Liver (tissue), 9 donors: ENCODE data around the gene CHDH. TPM values are rescaled to one million over a fixed set of nuclear protein-coding genes. Genes with fewer than 3 reads are reported as not detected.

Experiments used
- DNase-seq: peaks from one replicate; pipeline ENCODE4 v3.0.0-alpha.2; 2017; ENCODE audit warnings: low spot score
- H3K27ac ChIP-seq, 2 donors: one replicate each; pipeline ENCODE4 v1.7.0; 2013; ENCODE audit warnings: inconsistent platforms in 2 of 2, low read length in 2 of 2, control low read depth in 1 of 2, low read depth in 1 of 2, mild to moderate bottlenecking in 1 of 2
- H3K27me3 ChIP-seq, 4 donors: one replicate each; pipeline versions ENCODE4 v1.6.1 to v1.7.0; 2013; ENCODE audit warnings: low read length in 3 of 4, inconsistent platforms in 1 of 4, mild to moderate bottlenecking in 1 of 4, moderate library complexity in 1 of 4; ENCODE audit not compliant: control insufficient read depth in 4 of 4, insufficient read depth in 4 of 4
- H3K36me3 ChIP-seq, 4 donors: one replicate each; pipeline versions ENCODE4 v1.6.1 to v1.7.0; 2013; ENCODE audit warnings: low read length in 3 of 4, mild to moderate bottlenecking in 3 of 4, low read depth in 1 of 4, moderate library complexity in 1 of 4; ENCODE audit not compliant: control insufficient read depth in 4 of 4, insufficient read depth in 3 of 4
- H3K4me1 ChIP-seq, 4 donors: one replicate each; pipeline versions ENCODE4 v1.6.1 to v1.7.0; 2013; ENCODE audit warnings: low read length in 3 of 4, mild to moderate bottlenecking in 3 of 4, moderate library complexity in 1 of 4; ENCODE audit not compliant: control insufficient read depth in 4 of 4, insufficient read depth in 4 of 4
- H3K4me3 ChIP-seq, 3 donors: one replicate each; pipeline versions ENCODE4 v1.6.1 to v1.7.0; 2013; ENCODE audit warnings: low read length in 3 of 3, control low read depth in 1 of 3, low read depth in 1 of 3, mild to moderate bottlenecking in 1 of 3
- H3K9ac ChIP-seq, 2 donors: one replicate each; pipeline ENCODE4 v1.7.0; 2013; ENCODE audit warnings: low read length in 2 of 2, mild to moderate bottlenecking in 2 of 2, moderate library complexity in 2 of 2, control low read depth in 1 of 2, low read depth in 1 of 2
- H3K9me3 ChIP-seq, 4 donors: one replicate each; pipeline versions ENCODE4 v1.6.1 to v1.7.0; 2013; ENCODE audit warnings: low read length in 3 of 4; ENCODE audit not compliant: control insufficient read depth in 4 of 4
- ATF3 ChIP-seq: IDR thresholded peaks from 2 replicates; pipeline ENCODE4 v1.6.1; 2016; ENCODE audit warnings: antibody characterized with exemption
- CTCF ChIP-seq: fragments of 150-350 bp; IDR thresholded peaks from 2 replicates; pipeline ENCODE4 v1.5.1; 2017; ENCODE audit warnings: improper control_type of control experiment, low read depth, low read length; ENCODE audit not compliant: missing input control
- EGR1 ChIP-seq, 2 donors: IDR thresholded peaks; 2 replicates each; pipeline ENCODE4 v1.6.1; 2016 to 2018; ENCODE audit warnings: antibody characterized with exemption in 2 of 2, low read depth in 2 of 2
- FOXA1 ChIP-seq: IDR thresholded peaks from 2 replicates; pipeline ENCODE4 v1.6.1; 2016; ENCODE audit warnings: antibody characterized with exemption
- FOXA2 ChIP-seq: IDR thresholded peaks from 2 replicates; pipeline ENCODE4 v1.6.1; 2016; ENCODE audit warnings: antibody characterized with exemption
- GABPA ChIP-seq, 2 donors: IDR thresholded peaks in 1 of 2; conservative IDR thresholded peaks in 1 of 2; 2 replicates each; pipeline ENCODE4 v1.6.1; 2016; ENCODE audit warnings: antibody characterized with exemption in 2 of 2, mild to moderate bottlenecking in 1 of 2, moderate library complexity in 1 of 2
- HNF4A ChIP-seq, 2 donors: conservative IDR thresholded peaks; 2 replicates each; pipeline ENCODE4 v1.6.1; 2016; ENCODE audit warnings: antibody characterized with exemption in 2 of 2, mild to moderate bottlenecking in 2 of 2
- HNF4G ChIP-seq: IDR thresholded peaks from 2 replicates; pipeline ENCODE4 v1.6.1; 2016; ENCODE audit warnings: antibody characterized with exemption
- JUND ChIP-seq, 2 donors: IDR thresholded peaks; 2 replicates each; pipeline ENCODE4 v1.6.1; 2016; ENCODE audit warnings: antibody characterized with exemption in 2 of 2
- MAX ChIP-seq: IDR thresholded peaks from 2 replicates; pipeline ENCODE4 v1.6.1; 2016; ENCODE audit warnings: antibody characterized with exemption
- NR2F2 ChIP-seq: IDR thresholded peaks from 2 replicates; pipeline ENCODE4 v1.6.1; 2016; ENCODE audit warnings: antibody characterized with exemption
- RAD21 ChIP-seq, 2 donors: IDR thresholded peaks; 2 replicates each; pipeline ENCODE4 v1.6.1; 2016; ENCODE audit warnings: antibody characterized with exemption in 2 of 2, mild to moderate bottlenecking in 2 of 2
- REST ChIP-seq: IDR thresholded peaks from 2 replicates; pipeline ENCODE4 v1.6.1; 2016; ENCODE audit warnings: antibody characterized with exemption, mild to moderate bottlenecking
- RXRA ChIP-seq, 2 donors: IDR thresholded peaks; 2 replicates each; pipeline ENCODE4 v1.6.1; 2017 to 2018; ENCODE audit warnings: antibody characterized with exemption in 2 of 2, mild to moderate bottlenecking in 1 of 2
- SP1 ChIP-seq: IDR thresholded peaks from 2 replicates; pipeline ENCODE4 v1.6.1; 2018; ENCODE audit warnings: antibody characterized with exemption, mild to moderate bottlenecking
- TAF1 ChIP-seq: conservative IDR thresholded peaks from 2 replicates; pipeline ENCODE4 v1.6.1; 2016; ENCODE audit warnings: antibody characterized with exemption, mild to moderate bottlenecking
- YY1 ChIP-seq: IDR thresholded peaks from 2 replicates; pipeline ENCODE4 v1.6.1; 2016; ENCODE audit warnings: antibody characterized with exemption, mild to moderate bottlenecking
- ZBTB33 ChIP-seq: IDR thresholded peaks from 2 replicates; pipeline ENCODE4 v1.6.1; 2016; ENCODE audit warnings: antibody characterized with exemption
- whole genome bisulfite sequencing: extraction: QIAGEN DNeasy Blood & Tissue Kit; methylation state at CpG from one replicate; pipeline ENCODE4 v1.1.7; 2013; 5-methylcytosine and 5-hydroxymethylcytosine counted together
- polyA plus RNA-seq, 2 donors: library from polyadenylated mRNA; stranded (reverse) in 1 of 2; unstranded in 1 of 2; fragments of 200-250 nt in 1 of 2; fragments of >200 nt in 1 of 2; fragmentation: Nextera tagmentation in 1 of 2; extraction: Ambion mirVana in 1 of 2; gene quantifications; one replicate each; pipeline versions ENCODE4 v1.2.1 to v1.2.3, GENCODE V29; 2013 to 2015
- total RNA-seq, 2 donors: library from RNA; depleted of rRNA; stranded (reverse); fragments of >200 nt; gene quantifications; one replicate each; pipeline ENCODE4 v1.2.3, GENCODE V29; 2014
- donor health status: healthy.
- donor health status: healthy.
- donor health status: healthy.
- donor health status: healthy.
- donor health status: healthy.

The CHDH gene
- total and polyA plus RNA-seq, 4 donors = 9.1 to 34.0 (median 21.2) TPM

GRCh38 chr3:53772562-53772961 is 73.7 kb downstream of the CHDH start:
- TF ChIP-seq NR2F2 = no peak
- no peak for TF ChIP-seq YY1
- no peak for TF ChIP-seq REST
- TF ChIP-seq SP1 = no peak
- no peak for TF ChIP-seq HNF4G
- TF ChIP-seq ZBTB33 = no peak
- TF ChIP-seq CTCF = no peak
- no peak for TF ChIP-seq GABPA (IDR thresholded peaks at IDR 0.05 in 1 of 2, conservative IDR thresholded peaks at IDR 0.05 in 1 of 2)
- TF ChIP-seq FOXA1 = no peak
- no peak for TF ChIP-seq TAF1
- no peak for TF ChIP-seq ATF3
- TF ChIP-seq FOXA2 = no peak
- no peak for TF ChIP-seq EGR1 (IDR thresholded peaks at IDR 0.05; ENCODE audit: low read depth in 2 of 2)
- TF ChIP-seq RAD21 (IDR thresholded peaks at IDR 0.05) = no peak
- no peak for TF ChIP-seq JUND (IDR thresholded peaks at IDR 0.05)
- TF ChIP-seq HNF4A (conservative IDR thresholded peaks at IDR 0.05) = no peak
- TF ChIP-seq MAX = no peak
- no peak for TF ChIP-seq RXRA (IDR thresholded peaks at IDR 0.05)

More at GRCh38 chr3:53772562-53772961, 73.7 kb downstream of the CHDH start:
- Histone ChIP-seq H3K27me3 (no peaks in the 10 kb centered on the region), H3K9ac (no peak overlapping the region), H3K36me3 (no peaks in the 10 kb centered on the region), H3K9me3 (no peaks in the 10 kb centered on the region), H3K4me3 (no peak overlapping the region), H3K4me1 (peaks cover 6 to 31% (median 23%) of the 10 kb centered on the region in 4 donors), H3K27ac (no peak overlapping the region)
- 86% methylated on average over 14 of the region's 14 CpGs for WGBS
- DNase-seq = no peak
